GM21786 (cell line): Measurements from ENCODE around the gene MDGA2.
A peak's percentile ranks its signal among the peaks of the same experiment; 100 is the strongest.
"Not testable (repeated sequence)": the region's sequence is repeated elsewhere in the genome, so short reads cannot be mapped to it uniquely, and the experiment has no call there.

Experiments
- ATAC-seq: cut with Tn5 transposase; IDR thresholded peaks from one replicate; pipeline ENCODE4 v1.9.1; 2021; ENCODE audit not compliant: unreplicated experiment

MDGA2 gene

GRCh38 chr14:47624126-47624525 lies 51.3 kb downstream of the MDGA2 start:
- not testable (repeated sequence) for ATAC-seq

GRCh38 chr14:47619392-47619791 lies 56.0 kb downstream of the MDGA2 start:
- ATAC-seq: no peak

GRCh38 chr14:47606566-47606965 lies 68.8 kb downstream of the MDGA2 start:
- no peak for ATAC-seq

GRCh38 chr14:47596860-47597259 lies 78.5 kb downstream of the MDGA2 start:
- no peak for ATAC-seq

- ATAC-seq: peak; percentile 86
Measured at GRCh38 chr14:47596232-47596631, 79.2 kb downstream of the MDGA2 start.

GRCh38 chr14:47595552-47595951 lies 79.9 kb downstream of the MDGA2 start:
- no peak for ATAC-seq

- ATAC-seq: no peak
Measured at GRCh38 chr14:47590767-47591495, 84.5 kb downstream of the MDGA2 start.

GRCh38 chr14:47585447-47585846 lies 90.0 kb downstream of the MDGA2 start:
- no peak for ATAC-seq

GRCh38 chr14:47567273-47567672 lies 108.1 kb downstream of the MDGA2 start:
- no peak for ATAC-seq

- no peak for ATAC-seq
Measured at GRCh38 chr14:47557894-47558293, 117.5 kb downstream of the MDGA2 start.

GRCh38 chr14:47555333-47555732 lies 120.1 kb downstream of the MDGA2 start:
- no peak for ATAC-seq

GRCh38 chr14:47549886-47550285 lies 125.5 kb downstream of the MDGA2 start:
- ATAC-seq: no peak

- ATAC-seq: no peak
Measured at GRCh38 chr14:47543459-47543858, 131.9 kb downstream of the MDGA2 start.

- no peak for ATAC-seq
Measured at GRCh38 chr14:47541662-47542061, 133.7 kb downstream of the MDGA2 start.

- no peak for ATAC-seq
Measured at GRCh38 chr14:47539031-47539461, 136.4 kb downstream of the MDGA2 start.

GRCh38 chr14:47536341-47536740 lies 139.1 kb downstream of the MDGA2 start:
- ATAC-seq: no peak

- ATAC-seq: no peak
Measured at GRCh38 chr14:47526591-47527244, 148.7 kb downstream of the MDGA2 start.

- ATAC-seq: no peak
Measured at GRCh38 chr14:47524524-47524923, 150.9 kb downstream of the MDGA2 start.

GRCh38 chr14:47520382-47520781 lies 155.0 kb downstream of the MDGA2 start:
- ATAC-seq: no peak

GRCh38 chr14:47511829-47512228 lies 163.6 kb downstream of the MDGA2 start:
- no peak for ATAC-seq

GRCh38 chr14:47509957-47510356 lies 165.4 kb downstream of the MDGA2 start:
- no peak for ATAC-seq

GRCh38 chr14:47507861-47508260 lies 167.5 kb downstream of the MDGA2 start:
- ATAC-seq: no peak

GRCh38 chr14:47500369-47500768 lies 175.0 kb downstream of the MDGA2 start:
- no peak for ATAC-seq
